CD4-positive, alpha-beta T cell (primary cell): ENCODE data around the gene WDR55. TPM values are rescaled to one million over a fixed set of nuclear protein-coding genes. Genes with fewer than 3 reads are reported as not detected.
"Not testable (repeated sequence)": the region's sequence is repeated elsewhere in the genome, so short reads cannot be mapped to it uniquely, and the experiment has no call there.

Experiments
- ATAC-seq: fragments of 200-7000 bp; cut with Tn5 transposase; one replicate; pipeline ENCODE4 v1.10.0; 2022; ENCODE audit warnings: mild to moderate bottlenecking; ENCODE audit not compliant: poor library complexity
- CTCF ChIA-PET: fragments of 350-600 bp; sonication (Branson Sonifier 250); formaldehyde crosslinking; loops from one replicate; lab custom pipeline; 2021; ENCODE audit warnings: antibody characterized with exemption, inconsistent platforms; lab: Charles Lee
- POLR2A ChIA-PET: fragments of 350-600 bp; sonication (Branson Sonifier 250); formaldehyde crosslinking; loops from one replicate; lab custom pipeline; 2021; ENCODE audit warnings: antibody characterized with exemption, inconsistent platforms; lab: Charles Lee
- DNase-seq, 14 experiments: peaks; one replicate each; pipeline ENCODE4 v3.0.0-alpha.2; 2013 to 2020; ENCODE audit warnings: mixed read lengths in 2 of 14
- H3K27ac ChIP-seq, 2 donors: one replicate each; pipeline versions ENCODE4 v1.5.1 to v1.7.0; 2013; ENCODE audit warnings: low read length in 2 of 2, low read depth in 1 of 2, mild to moderate bottlenecking in 1 of 2
- H3K27me3 ChIP-seq, 2 experiments: 1 replicate in 1 of 2; 2 replicates in 1 of 2; pipeline versions ENCODE4 v1.6.1 to v1.7.0; 2013; ENCODE audit warnings: low read length in 2 of 2, control low read depth in 1 of 2, mild to moderate bottlenecking in 1 of 2, moderate library complexity in 1 of 2; ENCODE audit not compliant: insufficient read depth in 2 of 2, control insufficient read depth in 1 of 2
- H3K36me3 ChIP-seq: one replicate; pipeline ENCODE4 v1.6.1; 2013; ENCODE audit warnings: low read length, control low read depth; ENCODE audit not compliant: insufficient read depth
- H3K4me1 ChIP-seq: one replicate; pipeline ENCODE4 v1.6.1; 2013; ENCODE audit warnings: low read length, control low read depth; ENCODE audit not compliant: insufficient read depth
- H3K4me3 ChIP-seq: one replicate; pipeline ENCODE4 v1.5.1; 2013; ENCODE audit warnings: mild to moderate bottlenecking, low read length, moderate library complexity
- H3K9me3 ChIP-seq, 2 experiments: 1 replicate in 1 of 2; 2 replicates in 1 of 2; pipeline versions ENCODE4 v1.6.1 to v1.7.0; 2013; ENCODE audit warnings: low read length in 2 of 2, mild to moderate bottlenecking in 2 of 2, control low read depth in 1 of 2, moderate library complexity in 1 of 2; ENCODE audit not compliant: control insufficient read depth in 1 of 2, insufficient read depth in 1 of 2
- H3K27ac Mint-ChIP-seq: one replicate; pipeline ENCODE4 v1.8.0; 2020; ENCODE audit warnings: mixed read lengths
- H3K27me3 Mint-ChIP-seq: one replicate; pipeline ENCODE4 v1.8.0; 2021; ENCODE audit warnings: mixed read lengths
- H3K36me3 Mint-ChIP-seq: one replicate; pipeline ENCODE4 v1.8.0; 2021; ENCODE audit warnings: low read depth, mixed read lengths
- H3K4me1 Mint-ChIP-seq: one replicate; pipeline ENCODE4 v1.8.0; 2021; ENCODE audit warnings: low read depth, mixed read lengths
- H3K4me3 Mint-ChIP-seq: one replicate; pipeline ENCODE4 v1.8.0; 2020; ENCODE audit warnings: mild to moderate bottlenecking, mixed read lengths
- H3K9me3 Mint-ChIP-seq: one replicate; pipeline ENCODE4 v1.8.0; 2020; ENCODE audit warnings: mixed read lengths
- CTCF ChIP-seq: fragments of 200-600 bp; IDR thresholded peaks from one replicate; pipeline ENCODE4 v1.8.0; 2022; ENCODE audit warnings: antibody characterized with exemption, mild to moderate bottlenecking
- intact Hi-C, 2 experiments: fragments of 100-400 bp; cut with DNase I in 1 of 2; cut with micrococcal nuclease in 1 of 2; formaldehyde crosslinking; loops; one replicate each; pipeline versions ENCODE4 v1.15.1 to v1.9.0; 2023 to 2025; cut with DNase I, micrococcal nuclease
- microRNA-seq: library from miRNA; unstranded; fragments of <30 nt; microRNA quantifications from one replicate; pipeline ENCODE4 v1.2.0, GENCODE V29; 2021; ENCODE audit warnings: borderline microRNAs expressed, borderline replicate concordance
- total RNA-seq, 174 experiments: library from RNA in 2 of 174; stranded (reverse) in 2 of 174; gene quantifications; one replicate each; pipeline ENCODE4 v1.2.3 and lab custom pipeline; 2021 to 2026

The WDR55 gene
- total RNA-seq, 2 experiments from 2014 or later = 40.1 to 42.9 TPM

GRCh38 chr5:140718266-140718592, 53.5 kb downstream of the WDR55 start:
- ATAC-seq (no peak), DNase-seq (no peak)
- H3K36me3 Mint-ChIP-seq = no peaks in the 10 kb centered on the region
- peaks cover 1% of the 10 kb centered on the region for H3K4me1 Mint-ChIP-seq
- H3K4me3 Mint-ChIP-seq = no peak overlapping the region
- H3K9me3 Mint-ChIP-seq = no peaks in the 10 kb centered on the region
- CTCF ChIA-PET = no interaction called here
- Histone ChIP-seq H3K9me3 (no peaks in the 10 kb centered on the region), H3K4me3 (no peak overlapping the region), H3K27me3 (peaks cover 0 to 6% of the 10 kb centered on the region in 2 experiments), H3K27ac (no peak overlapping the region), H3K4me1 (no peaks in the 10 kb centered on the region), H3K36me3 (no peaks in the 10 kb centered on the region)
- no peak for TF ChIP-seq CTCF
- intact Hi-C loops = loop anchor here in 1 of 2 experiments (5.0 kb wide), 1 partner anchor 476 kb away; no protein-coding TSS in a partner anchor
- POLR2A ChIA-PET = no interaction called here
- no peak overlapping the region for H3K27ac Mint-ChIP-seq
- H3K27me3 Mint-ChIP-seq = peaks cover 13% of the 10 kb centered on the region

GRCh38 chr5:140720738-140721137, 56.0 kb downstream of the WDR55 start:
- ChIA-PET CTCF (interaction anchor here (0.9 to 2.0 kb wide), 8 partner anchors 9 to 476 kb away, joined by 3 to 13 read pairs (median 6); partner anchors contain the start of genes EIF4EBP3, HBEGF and IK), POLR2A (interaction anchor here (0.8 kb wide), 1 partner anchor 73 kb away, joined by 3 read pairs; the partner anchor contains the start of genes IK and NDUFA2)
- H3K36me3 Mint-ChIP-seq, H3K27ac ChIP-seq, H3K27ac Mint-ChIP-seq, H3K4me1 ChIP-seq, ATAC-seq, DNase-seq, H3K27me3 ChIP-seq, H3K4me1 Mint-ChIP-seq, H3K9me3 ChIP-seq, H3K9me3 Mint-ChIP-seq, H3K4me3 ChIP-seq, H3K4me3 Mint-ChIP-seq, H3K36me3 ChIP-seq: not testable (repeated sequence)
- intact Hi-C loops = loop anchor here (1.0 to 10.0 kb wide), 5 partner anchors 56 to 476 kb away; partner anchors contain the start of gene WDR55 (in 1 of the 2)
- peaks cover 29% of the 10 kb centered on the region for H3K27me3 Mint-ChIP-seq

GRCh38 chr5:140721395-140721794, 56.7 kb downstream of the WDR55 start:
- H3K9me3 ChIP-seq, H3K4me1 Mint-ChIP-seq, ATAC-seq, H3K36me3 Mint-ChIP-seq, H3K4me3 ChIP-seq, H3K36me3 ChIP-seq, H3K4me1 ChIP-seq, POLR2A ChIA-PET, H3K9me3 Mint-ChIP-seq, H3K27me3 ChIP-seq, H3K4me3 Mint-ChIP-seq, DNase-seq, H3K27ac Mint-ChIP-seq, H3K27ac ChIP-seq: not testable (repeated sequence)
- CTCF ChIA-PET = interaction anchor here (1.3 to 2.0 kb wide), 3 partner anchors 10 to 358 kb away, joined by 3 to 7 read pairs (median 4); partner anchors contain the start of gene EIF4EBP3
- H3K27me3 Mint-ChIP-seq = peaks cover 36% of the 10 kb centered on the region
- intact Hi-C loops = loop anchor here in 1 of 2 experiments (2.0 to 10.0 kb wide), 2 partner anchors 247 to 349 kb away; no protein-coding TSS in a partner anchor

Small RNAs within 50 kb of the gene (microRNA-seq; reads per million reads assigned to microRNA genes)
- gene MIR3655 = 1.4 reads per million

Other genes with a start within 250 kb of the WDR55 start
- 10 to 100 TPM; 12.7 to 15.1 TPM for gene EIF4EBP3, start 117.2 kb upstream of the WDR55 start, total RNA-seq
- gene SRA1, start 107.4 kb upstream of the WDR55 start, total RNA-seq = 10 to 100 TPM; 30.9 to 31.6 TPM
- gene APBB3, start 100.3 kb upstream of the WDR55 start, total RNA-seq = 10 to 100 TPM; 56.6 to 61.5 TPM
- gene SLC35A4, start 100.1 kb upstream of the WDR55 start, total RNA-seq = 10 to 100 TPM; 16.9 to 17.8 TPM
- gene CD14, start 31.7 kb upstream of the WDR55 start, total RNA-seq = 1 to 10 TPM; 1.7 to 2.1 TPM
- gene TMCO6, start 25.5 kb upstream of the WDR55 start, total RNA-seq = 10 to 100 TPM; 20.9 to 21.1 TPM
- gene NDUFA2, start 17.3 kb upstream of the WDR55 start, total RNA-seq = 10 to 100 TPM; 45.5 to 52.4 TPM
- 100 to 1,000 TPM; 194 to 207 TPM for gene IK, start 17.1 kb upstream of the WDR55 start, total RNA-seq
- gene DND1, start 8.7 kb downstream of the WDR55 start, total RNA-seq = 1 to 10 TPM; 1.9 to 2.1 TPM
- gene HARS1, start 26.5 kb downstream of the WDR55 start, total RNA-seq = 10 to 100 TPM; 53.5 to 54.1 TPM
- 10 to 100 TPM; 38.1 to 38.3 TPM for gene HARS2, start 26.6 kb downstream of the WDR55 start, total RNA-seq
- gene ZMAT2, start 35.5 kb downstream of the WDR55 start, total RNA-seq = 10 to 100 TPM; 29.0 to 32.3 TPM
- gene PCDHA1, start 121.2 kb downstream of the WDR55 start, total RNA-seq = not detected
- gene PCDHA2, start 129.9 kb downstream of the WDR55 start, total RNA-seq = not detected
- gene PCDHA3, start 136.2 kb downstream of the WDR55 start, total RNA-seq = not detected
- not detected for gene PCDHA4, start 142.2 kb downstream of the WDR55 start, total RNA-seq
- not detected for gene PCDHA5, start 156.7 kb downstream of the WDR55 start, total RNA-seq
- gene PCDHA6, start 163.1 kb downstream of the WDR55 start, total RNA-seq = not detected
- not detected for gene PCDHA7, start 169.4 kb downstream of the WDR55 start, total RNA-seq
- gene PCDHA8, start 176.3 kb downstream of the WDR55 start, total RNA-seq = not detected
- not detected for gene PCDHA9, start 183.5 kb downstream of the WDR55 start, total RNA-seq
- not detected for gene PCDHA10, start 191.0 kb downstream of the WDR55 start, total RNA-seq
- not detected for gene PCDHA11, start 204.1 kb downstream of the WDR55 start, total RNA-seq
- gene PCDHA12, start 210.4 kb downstream of the WDR55 start, total RNA-seq = not detected
- gene PCDHA13, start 217.2 kb downstream of the WDR55 start, total RNA-seq = not detected